Caco-2 (cell line): ENCODE measurements around the gene FBXO28. TPM values are rescaled to one million over a fixed set of nuclear protein-coding genes. Genes with fewer than 3 reads are reported as not detected.

Experiments
- BruUV-seq: library from RNA; stranded (reverse); fragments of 400-500 nt; replicated peaks from 2 replicates; lab custom pipeline; 2021; lab: Mats Ljungman, UMichigan
- CTCF ChIA-PET: fragments of 300-600 bp; sonication (Branson Sonifier 250); formaldehyde crosslinking; loops from one replicate; lab custom pipeline; 2022; ENCODE audit warnings: antibody characterized with exemption; lab: Charles Lee
- POLR2A ChIA-PET: fragments of 300-600 bp; sonication (Branson Sonifier 250); formaldehyde crosslinking; loops from one replicate; lab custom pipeline; 2022; ENCODE audit warnings: antibody characterized with exemption; lab: Charles Lee
- DNase-seq, 2 experiments: peaks; one replicate each; pipeline versions ENCODE4 v3.0.0 to v3.0.0-alpha.2; 2020 to 2022
- H3K27me3 ChIP-seq: replicated peaks from 2 replicates; pipeline ENCODE4 v1.6.0; 2011; ENCODE audit warnings: low read length; ENCODE audit not compliant: control insufficient read depth, insufficient read depth
- H3K36me3 ChIP-seq: 2 replicates; pipeline ENCODE4 v1.5.1; 2011; ENCODE audit warnings: low read length; ENCODE audit not compliant: control insufficient read depth, insufficient read depth
- H3K4me1 ChIP-seq: fragments of 250-450 bp; sonication (Bioruptor Pico); 2 replicates; pipeline ENCODE4 v1.5.1; 2020; ENCODE audit warnings: mild to moderate bottlenecking
- H3K4me3 ChIP-seq: 2 replicates; pipeline ENCODE4 v1.5.1; 2011; ENCODE audit warnings: low read depth, mild to moderate bottlenecking, control low read depth, low read length
- H3K9me3 ChIP-seq: fragments of 250-450 bp; sonication (Bioruptor Pico); 2 replicates; pipeline ENCODE4 v1.5.1; 2020; ENCODE audit warnings: mild to moderate bottlenecking, moderate library complexity
- H3K27ac Mint-ChIP-seq: one replicate; pipeline ENCODE4 v1.8.0; 2022; ENCODE audit warnings: mixed read lengths; ENCODE audit not compliant: unreplicated experiment
- H3K27me3 Mint-ChIP-seq: one replicate; pipeline ENCODE4 v1.8.0; 2022; ENCODE audit warnings: mixed read lengths; ENCODE audit not compliant: insufficient read depth, unreplicated experiment
- H3K36me3 Mint-ChIP-seq: one replicate; pipeline ENCODE4 v1.8.0; 2022; ENCODE audit warnings: mild to moderate bottlenecking, mixed read lengths; ENCODE audit not compliant: insufficient read depth, unreplicated experiment
- H3K4me1 Mint-ChIP-seq: one replicate; pipeline ENCODE4 v1.8.0; 2022; ENCODE audit warnings: low read depth, mixed read lengths; ENCODE audit not compliant: unreplicated experiment
- H3K4me3 Mint-ChIP-seq: one replicate; pipeline ENCODE4 v1.8.0; 2022; ENCODE audit warnings: mild to moderate bottlenecking, moderate library complexity, mixed read lengths; ENCODE audit not compliant: unreplicated experiment
- H3K9me3 Mint-ChIP-seq: one replicate; pipeline ENCODE4 v1.8.0; 2022; ENCODE audit warnings: mixed read lengths; ENCODE audit not compliant: unreplicated experiment
- intact Hi-C: fragments of 100-400 bp; cut with micrococcal nuclease; formaldehyde crosslinking; loops from one replicate; pipeline ENCODE4 v1.10.0; 2022; ENCODE audit not compliant: unreplicated experiment
- total RNA-seq: library from RNA; stranded (reverse); gene quantifications from 2 replicates; pipeline ENCODE4 v1.2.3, GENCODE V29; 2022
- TF ChIP-seq, protein P1 (sequence below), 2 experiments: fragments of 200-600 bp in 1 of 2; IDR thresholded peaks; 1 replicate in 1 of 2; 2 replicates in 1 of 2; pipeline versions ENCODE4 v1.5.1 to v1.8.0; 2011 to 2022; ENCODE audit warnings: antibody characterized with exemption in 1 of 2, control low read depth in 1 of 2, inconsistent platforms in 1 of 2, low read depth in 1 of 2, low read length in 1 of 2, mild to moderate bottlenecking in 1 of 2, moderate library complexity in 1 of 2; ENCODE audit not compliant: insufficient read depth in 1 of 2, severe bottlenecking in 1 of 2, unreplicated experiment in 1 of 2

The FBXO28 gene
- total RNA-seq, 1 experiment from 2014 or later: 31.3 TPM

DNA sequence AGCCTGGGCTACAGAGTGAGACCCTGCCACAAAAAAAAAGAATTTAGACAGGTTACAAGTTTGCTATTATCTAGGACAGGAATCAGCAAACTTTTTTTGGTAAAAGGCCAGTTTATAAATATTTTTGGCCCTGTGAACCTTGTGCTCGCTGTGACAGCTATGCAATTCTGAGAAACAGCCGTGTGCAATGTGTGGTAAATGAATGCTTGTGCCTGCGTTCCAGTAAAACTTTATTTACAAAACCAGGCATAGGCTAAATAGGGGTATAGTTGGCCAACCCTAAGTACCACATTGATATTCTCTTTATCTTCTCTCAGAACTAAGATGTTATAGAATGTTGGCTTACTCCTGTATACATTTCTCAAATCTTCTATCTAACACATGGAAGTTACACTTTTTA is 24.3 kb downstream of the FBXO28 start:
- Mint-ChIP-seq H3K27me3 (no peaks in the 10 kb centered on the region), H3K27ac (no peak overlapping the region), H3K36me3 (peaks cover 60% of the 10 kb centered on the region), H3K4me1 (no peaks in the 10 kb centered on the region), H3K9me3 (no peaks in the 10 kb centered on the region), H3K4me3 (no peak overlapping the region)
- POLR2A ChIA-PET: no interaction called here
- TF ChIP-seq, protein P1, sequence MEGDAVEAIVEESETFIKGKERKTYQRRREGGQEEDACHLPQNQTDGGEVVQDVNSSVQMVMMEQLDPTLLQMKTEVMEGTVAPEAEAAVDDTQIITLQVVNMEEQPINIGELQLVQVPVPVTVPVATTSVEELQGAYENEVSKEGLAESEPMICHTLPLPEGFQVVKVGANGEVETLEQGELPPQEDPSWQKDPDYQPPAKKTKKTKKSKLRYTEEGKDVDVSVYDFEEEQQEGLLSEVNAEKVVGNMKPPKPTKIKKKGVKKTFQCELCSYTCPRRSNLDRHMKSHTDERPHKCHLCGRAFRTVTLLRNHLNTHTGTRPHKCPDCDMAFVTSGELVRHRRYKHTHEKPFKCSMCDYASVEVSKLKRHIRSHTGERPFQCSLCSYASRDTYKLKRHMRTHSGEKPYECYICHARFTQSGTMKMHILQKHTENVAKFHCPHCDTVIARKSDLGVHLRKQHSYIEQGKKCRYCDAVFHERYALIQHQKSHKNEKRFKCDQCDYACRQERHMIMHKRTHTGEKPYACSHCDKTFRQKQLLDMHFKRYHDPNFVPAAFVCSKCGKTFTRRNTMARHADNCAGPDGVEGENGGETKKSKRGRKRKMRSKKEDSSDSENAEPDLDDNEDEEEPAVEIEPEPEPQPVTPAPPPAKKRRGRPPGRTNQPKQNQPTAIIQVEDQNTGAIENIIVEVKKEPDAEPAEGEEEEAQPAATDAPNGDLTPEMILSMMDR (IDR thresholded peaks at IDR 0.05; ENCODE audit: insufficient read depth in 1 of 2, low read depth in 1 of 2, low read length in 1 of 2, severe bottlenecking in 1 of 2, unreplicated experiment in 1 of 2): no peak
- intact Hi-C loops: no loop called here
- H3K36me3 ChIP-seq: no peaks in the 10 kb centered on the region; the same call in 1 of the 2 replicates
- H3K4me1 ChIP-seq: peaks cover 3% of the 10 kb centered on the region; the same call in 1 of the 2 replicates
- H3K4me3 ChIP-seq: no peak overlapping the region
- CTCF ChIA-PET: no interaction called here
- no peak for DNase-seq
- BruUV-seq: no TSS peak
- H3K27me3 ChIP-seq: no peaks in the 10 kb centered on the region
- H3K9me3 ChIP-seq: no peaks in the 10 kb centered on the region

GRCh38 chr1:224141693-224142092 is 27.8 kb downstream of the FBXO28 start:
- Histone ChIP-seq H3K4me3 (no peak overlapping the region), H3K27me3 (no peaks in the 10 kb centered on the region), H3K9me3 (no peaks in the 10 kb centered on the region), H3K36me3 (no peaks in the 10 kb centered on the region; the same call in 1 of the 2 replicates), H3K4me1 (no peaks in the 10 kb centered on the region)
- peaks cover 56% of the 10 kb centered on the region for H3K36me3 Mint-ChIP-seq
- no TSS peak for BruUV-seq
- TF ChIP-seq, protein P1 (IDR thresholded peaks at IDR 0.05; ENCODE audit: insufficient read depth in 1 of 2, low read depth in 1 of 2, low read length in 1 of 2, severe bottlenecking in 1 of 2, unreplicated experiment in 1 of 2): no peak
- H3K27ac Mint-ChIP-seq: no peak overlapping the region
- H3K4me3 Mint-ChIP-seq: no peak overlapping the region
- POLR2A ChIA-PET: no interaction called here
- H3K9me3 Mint-ChIP-seq: no peaks in the 10 kb centered on the region
- no peaks in the 10 kb centered on the region for H3K4me1 Mint-ChIP-seq
- no peak for DNase-seq
- no peaks in the 10 kb centered on the region for H3K27me3 Mint-ChIP-seq
- intact Hi-C loops: no loop called here
- CTCF ChIA-PET: no interaction called here

DNA sequence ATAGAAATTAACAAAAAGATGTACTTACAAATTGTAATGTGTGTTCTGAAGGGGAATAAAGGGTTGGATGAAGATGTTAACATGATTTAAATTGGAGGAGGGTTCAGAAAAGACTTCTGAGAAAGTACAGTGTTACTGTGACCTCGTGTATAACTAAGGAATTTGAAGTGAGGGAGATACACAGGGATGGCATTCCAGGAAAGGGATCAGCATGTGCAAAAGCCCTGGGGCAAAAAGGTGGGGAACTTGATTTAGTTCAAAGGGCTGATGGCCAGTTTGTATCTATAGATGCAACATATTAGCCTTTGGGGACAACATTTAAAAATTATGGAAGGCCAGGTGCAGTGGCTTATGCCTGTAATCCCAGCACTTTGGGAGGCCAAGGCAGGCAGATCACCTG is 35.8 kb downstream of the FBXO28 start:
- no TSS peak for BruUV-seq
- no peaks in the 10 kb centered on the region for H3K9me3 ChIP-seq
- TF ChIP-seq, protein P1 (IDR thresholded peaks at IDR 0.05; ENCODE audit: insufficient read depth in 1 of 2, low read depth in 1 of 2, low read length in 1 of 2, severe bottlenecking in 1 of 2, unreplicated experiment in 1 of 2): no peak
- CTCF ChIA-PET: no interaction called here
- intact Hi-C loops: no loop called here
- H3K4me1 ChIP-seq: 0 out of 2 replicates have a peak, but pooled peaks cover 7% of the 10 kb centered on the region
- DNase-seq: peak; percentile 30 to 66
- Mint-ChIP-seq H3K9me3 (no peaks in the 10 kb centered on the region), H3K27me3 (no peaks in the 10 kb centered on the region), H3K4me3 (no peak overlapping the region), H3K36me3 (peaks cover 13% of the 10 kb centered on the region), H3K4me1 (peaks cover 13% of the 10 kb centered on the region), H3K27ac (no peak overlapping the region)
- no peak overlapping the region for H3K4me3 ChIP-seq
- no peaks in the 10 kb centered on the region; the same call in 1 of the 2 replicates for H3K36me3 ChIP-seq
- POLR2A ChIA-PET: no interaction called here
- no peaks in the 10 kb centered on the region for H3K27me3 ChIP-seq
